ENCODE measurements around the gene ZNF700. TPM values are rescaled to one million over a fixed set of nuclear protein-coding genes. Genes with fewer than 3 reads are reported as not detected.
A peak's percentile ranks its signal among the peaks of the same experiment; 100 is the strongest.

Gene ZNF700
- total and polyA plus RNA-seq, 9 of the 15 experiments (the other 6 are each of a cell fraction or from before 2014, with no cell fraction given), result 10.3 to 24.7 (median 14.1) TPM

DNA sequence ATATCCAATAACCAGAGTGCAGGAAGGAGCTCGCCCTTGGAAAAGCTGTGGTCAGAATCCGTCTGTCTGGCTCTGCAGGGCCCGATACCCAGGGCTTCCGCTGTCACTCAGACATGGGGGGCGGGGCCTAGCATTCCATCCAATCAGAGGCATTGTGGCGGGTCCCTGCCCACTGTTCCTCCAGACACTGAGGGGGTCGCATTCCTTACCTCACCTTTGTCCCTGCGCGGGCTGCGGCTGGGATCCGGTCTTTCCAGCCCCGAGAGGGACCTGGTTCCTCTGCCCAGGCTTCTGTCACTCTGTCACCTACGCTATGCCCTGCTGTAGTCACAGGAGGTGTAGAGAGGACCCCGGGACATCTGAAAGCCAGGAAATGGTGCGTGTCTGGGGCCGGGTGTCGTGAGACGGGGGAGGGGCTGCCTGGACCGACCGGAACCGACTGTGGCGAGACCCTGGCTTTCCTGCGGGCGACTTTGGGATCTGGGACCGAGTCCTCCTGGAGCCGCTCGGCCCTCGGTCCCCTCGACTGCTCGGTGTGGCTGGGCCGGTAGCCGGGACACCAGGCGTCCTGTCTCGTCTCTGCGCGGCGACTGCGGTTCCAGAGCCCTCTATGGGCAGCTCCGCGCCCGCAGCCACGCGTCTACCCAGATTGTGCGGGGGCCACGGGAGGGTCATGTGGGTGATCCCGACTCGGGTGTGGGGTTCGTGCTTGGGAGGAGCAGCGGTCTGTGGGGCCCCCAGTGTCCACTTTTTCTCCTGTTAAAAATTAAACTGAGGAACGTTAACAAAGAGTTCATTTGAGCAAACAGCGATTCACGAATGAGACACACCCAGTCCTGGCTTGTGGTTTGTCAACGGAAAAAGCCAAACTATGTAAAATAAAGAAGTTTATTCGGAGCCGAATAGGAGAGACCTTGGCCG, 37.0 kb upstream of the ZNF700 start, which contains the start of gene ZNF69 (continued):
- TF ChIP-seq, protein P1, sequence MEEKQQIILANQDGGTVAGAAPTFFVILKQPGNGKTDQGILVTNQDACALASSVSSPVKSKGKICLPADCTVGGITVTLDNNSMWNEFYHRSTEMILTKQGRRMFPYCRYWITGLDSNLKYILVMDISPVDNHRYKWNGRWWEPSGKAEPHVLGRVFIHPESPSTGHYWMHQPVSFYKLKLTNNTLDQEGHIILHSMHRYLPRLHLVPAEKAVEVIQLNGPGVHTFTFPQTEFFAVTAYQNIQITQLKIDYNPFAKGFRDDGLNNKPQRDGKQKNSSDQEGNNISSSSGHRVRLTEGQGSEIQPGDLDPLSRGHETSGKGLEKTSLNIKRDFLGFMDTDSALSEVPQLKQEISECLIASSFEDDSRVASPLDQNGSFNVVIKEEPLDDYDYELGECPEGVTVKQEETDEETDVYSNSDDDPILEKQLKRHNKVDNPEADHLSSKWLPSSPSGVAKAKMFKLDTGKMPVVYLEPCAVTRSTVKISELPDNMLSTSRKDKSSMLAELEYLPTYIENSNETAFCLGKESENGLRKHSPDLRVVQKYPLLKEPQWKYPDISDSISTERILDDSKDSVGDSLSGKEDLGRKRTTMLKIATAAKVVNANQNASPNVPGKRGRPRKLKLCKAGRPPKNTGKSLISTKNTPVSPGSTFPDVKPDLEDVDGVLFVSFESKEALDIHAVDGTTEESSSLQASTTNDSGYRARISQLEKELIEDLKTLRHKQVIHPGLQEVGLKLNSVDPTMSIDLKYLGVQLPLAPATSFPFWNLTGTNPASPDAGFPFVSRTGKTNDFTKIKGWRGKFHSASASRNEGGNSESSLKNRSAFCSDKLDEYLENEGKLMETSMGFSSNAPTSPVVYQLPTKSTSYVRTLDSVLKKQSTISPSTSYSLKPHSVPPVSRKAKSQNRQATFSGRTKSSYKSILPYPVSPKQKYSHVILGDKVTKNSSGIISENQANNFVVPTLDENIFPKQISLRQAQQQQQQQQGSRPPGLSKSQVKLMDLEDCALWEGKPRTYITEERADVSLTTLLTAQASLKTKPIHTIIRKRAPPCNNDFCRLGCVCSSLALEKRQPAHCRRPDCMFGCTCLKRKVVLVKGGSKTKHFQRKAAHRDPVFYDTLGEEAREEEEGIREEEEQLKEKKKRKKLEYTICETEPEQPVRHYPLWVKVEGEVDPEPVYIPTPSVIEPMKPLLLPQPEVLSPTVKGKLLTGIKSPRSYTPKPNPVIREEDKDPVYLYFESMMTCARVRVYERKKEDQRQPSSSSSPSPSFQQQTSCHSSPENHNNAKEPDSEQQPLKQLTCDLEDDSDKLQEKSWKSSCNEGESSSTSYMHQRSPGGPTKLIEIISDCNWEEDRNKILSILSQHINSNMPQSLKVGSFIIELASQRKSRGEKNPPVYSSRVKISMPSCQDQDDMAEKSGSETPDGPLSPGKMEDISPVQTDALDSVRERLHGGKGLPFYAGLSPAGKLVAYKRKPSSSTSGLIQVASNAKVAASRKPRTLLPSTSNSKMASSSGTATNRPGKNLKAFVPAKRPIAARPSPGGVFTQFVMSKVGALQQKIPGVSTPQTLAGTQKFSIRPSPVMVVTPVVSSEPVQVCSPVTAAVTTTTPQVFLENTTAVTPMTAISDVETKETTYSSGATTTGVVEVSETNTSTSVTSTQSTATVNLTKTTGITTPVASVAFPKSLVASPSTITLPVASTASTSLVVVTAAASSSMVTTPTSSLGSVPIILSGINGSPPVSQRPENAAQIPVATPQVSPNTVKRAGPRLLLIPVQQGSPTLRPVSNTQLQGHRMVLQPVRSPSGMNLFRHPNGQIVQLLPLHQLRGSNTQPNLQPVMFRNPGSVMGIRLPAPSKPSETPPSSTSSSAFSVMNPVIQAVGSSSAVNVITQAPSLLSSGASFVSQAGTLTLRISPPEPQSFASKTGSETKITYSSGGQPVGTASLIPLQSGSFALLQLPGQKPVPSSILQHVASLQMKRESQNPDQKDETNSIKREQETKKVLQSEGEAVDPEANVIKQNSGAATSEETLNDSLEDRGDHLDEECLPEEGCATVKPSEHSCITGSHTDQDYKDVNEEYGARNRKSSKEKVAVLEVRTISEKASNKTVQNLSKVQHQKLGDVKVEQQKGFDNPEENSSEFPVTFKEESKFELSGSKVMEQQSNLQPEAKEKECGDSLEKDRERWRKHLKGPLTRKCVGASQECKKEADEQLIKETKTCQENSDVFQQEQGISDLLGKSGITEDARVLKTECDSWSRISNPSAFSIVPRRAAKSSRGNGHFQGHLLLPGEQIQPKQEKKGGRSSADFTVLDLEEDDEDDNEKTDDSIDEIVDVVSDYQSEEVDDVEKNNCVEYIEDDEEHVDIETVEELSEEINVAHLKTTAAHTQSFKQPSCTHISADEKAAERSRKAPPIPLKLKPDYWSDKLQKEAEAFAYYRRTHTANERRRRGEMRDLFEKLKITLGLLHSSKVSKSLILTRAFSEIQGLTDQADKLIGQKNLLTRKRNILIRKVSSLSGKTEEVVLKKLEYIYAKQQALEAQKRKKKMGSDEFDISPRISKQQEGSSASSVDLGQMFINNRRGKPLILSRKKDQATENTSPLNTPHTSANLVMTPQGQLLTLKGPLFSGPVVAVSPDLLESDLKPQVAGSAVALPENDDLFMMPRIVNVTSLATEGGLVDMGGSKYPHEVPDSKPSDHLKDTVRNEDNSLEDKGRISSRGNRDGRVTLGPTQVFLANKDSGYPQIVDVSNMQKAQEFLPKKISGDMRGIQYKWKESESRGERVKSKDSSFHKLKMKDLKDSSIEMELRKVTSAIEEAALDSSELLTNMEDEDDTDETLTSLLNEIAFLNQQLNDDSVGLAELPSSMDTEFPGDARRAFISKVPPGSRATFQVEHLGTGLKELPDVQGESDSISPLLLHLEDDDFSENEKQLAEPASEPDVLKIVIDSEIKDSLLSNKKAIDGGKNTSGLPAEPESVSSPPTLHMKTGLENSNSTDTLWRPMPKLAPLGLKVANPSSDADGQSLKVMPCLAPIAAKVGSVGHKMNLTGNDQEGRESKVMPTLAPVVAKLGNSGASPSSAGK (IDR thresholded peaks at IDR 0.05), result peak; percentile 87
- TF ChIP-seq RBBP5 (IDR thresholded peaks at IDR 0.05; ENCODE audit: borderline replicate concordance, insufficient read depth, low read length, poor library complexity, severe bottlenecking) (peak; percentile 67), HNRNPLL (IDR thresholded peaks at IDR 0.05; ENCODE audit: low read depth, low read length, poor library complexity, severe bottlenecking) (peak; percentile 65), CXXC5 (CRISPR knock-in tag; IDR thresholded peaks at IDR 0.05) (peak; percentile 71), CBX1 (IDR thresholded peaks at IDR 0.05; ENCODE audit: low read depth) (0 out of 2 replicates have a peak, but pooled peaks have one; percentile 23), HNRNPL (IDR thresholded peaks at IDR 0.05; ENCODE audit: low read depth, low read length) (0 out of 2 replicates have a peak, but pooled peaks have one; percentile 19), E2F3 (CRISPR knock-in tag; IDR thresholded peaks at IDR 0.05) (no peak), SMARCE1 (IDR thresholded peaks at IDR 0.05) (0 out of 2 replicates have a peak, but pooled peaks have one; percentile 35)
- TF ChIP-seq, protein P2, sequence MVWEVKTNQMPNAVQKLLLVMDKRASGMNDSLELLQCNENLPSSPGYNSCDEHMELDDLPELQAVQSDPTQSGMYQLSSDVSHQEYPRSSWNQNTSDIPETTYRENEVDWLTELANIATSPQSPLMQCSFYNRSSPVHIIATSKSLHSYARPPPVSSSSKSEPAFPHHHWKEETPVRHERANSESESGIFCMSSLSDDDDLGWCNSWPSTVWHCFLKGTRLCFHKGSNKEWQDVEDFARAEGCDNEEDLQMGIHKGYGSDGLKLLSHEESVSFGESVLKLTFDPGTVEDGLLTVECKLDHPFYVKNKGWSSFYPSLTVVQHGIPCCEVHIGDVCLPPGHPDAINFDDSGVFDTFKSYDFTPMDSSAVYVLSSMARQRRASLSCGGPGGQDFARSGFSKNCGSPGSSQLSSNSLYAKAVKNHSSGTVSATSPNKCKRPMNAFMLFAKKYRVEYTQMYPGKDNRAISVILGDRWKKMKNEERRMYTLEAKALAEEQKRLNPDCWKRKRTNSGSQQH (CRISPR knock-in tag; IDR thresholded peaks at IDR 0.05), result no peak
